HG02885 (cell line): ENCODE results near the gene DNAJC3.
"Not testable (repeated sequence)": the region's sequence is repeated elsewhere in the genome, so short reads cannot be mapped to it uniquely, and the experiment has no call there.

Experiments
- ATAC-seq: cut with Tn5 transposase; IDR thresholded peaks from one replicate; pipeline ENCODE4 v1.9.1; 2021; ENCODE audit warnings: mild to moderate bottlenecking; ENCODE audit not compliant: unreplicated experiment, poor library complexity

Gene DNAJC3

GRCh38 chr13:95762626-95763025 lies 85.7 kb downstream of the DNAJC3 start:
- not testable (repeated sequence) for ATAC-seq

- no peak for ATAC-seq
These were observed 86.7 kb downstream of the DNAJC3 start for GRCh38 chr13:95763601-95764000.

GRCh38 chr13:95771905-95772304 lies 95.0 kb downstream of the DNAJC3 start:
- ATAC-seq: no peak

GRCh38 chr13:95779522-95779921 lies 102.6 kb downstream of the DNAJC3 start:
- no peak for ATAC-seq

- no peak for ATAC-seq
These were observed 104.1 kb downstream of the DNAJC3 start for GRCh38 chr13:95781016-95781415.

GRCh38 chr13:95781940-95782339 lies 105.0 kb downstream of the DNAJC3 start:
- not testable (repeated sequence) for ATAC-seq

GRCh38 chr13:95783747-95784146 lies 106.8 kb downstream of the DNAJC3 start:
- ATAC-seq: no peak

- ATAC-seq: no peak
These were observed 107.4 kb downstream of the DNAJC3 start for GRCh38 chr13:95784161-95784899.

GRCh38 chr13:95784900-95785290 lies 108.0 kb downstream of the DNAJC3 start:
- no peak for ATAC-seq

GRCh38 chr13:95787356-95788099 lies 110.6 kb downstream of the DNAJC3 start:
- no peak for ATAC-seq

GRCh38 chr13:95788100-95788463 lies 111.1 kb downstream of the DNAJC3 start:
- ATAC-seq: no peak

GRCh38 chr13:95789315-95789714 lies 112.4 kb downstream of the DNAJC3 start:
- not testable (repeated sequence) for ATAC-seq

GRCh38 chr13:95791084-95791722 lies 114.3 kb downstream of the DNAJC3 start:
- ATAC-seq: no peak

GRCh38 chr13:95793018-95793555 lies 116.1 kb downstream of the DNAJC3 start:
- ATAC-seq: no peak

- ATAC-seq: no peak
These were observed 116.8 kb downstream of the DNAJC3 start for GRCh38 chr13:95793781-95794180.

GRCh38 chr13:95797016-95797415 lies 120.1 kb downstream of the DNAJC3 start:
- no peak for ATAC-seq

- no peak for ATAC-seq
These were observed 123.5 kb downstream of the DNAJC3 start for GRCh38 chr13:95800436-95800835.

- no peak for ATAC-seq
These were observed 124.9 kb downstream of the DNAJC3 start for GRCh38 chr13:95801825-95802224.

- ATAC-seq: no peak
These were observed 129.0 kb downstream of the DNAJC3 start for GRCh38 chr13:95805921-95806320.

GRCh38 chr13:95809429-95809828 lies 132.5 kb downstream of the DNAJC3 start:
- ATAC-seq: no peak

GRCh38 chr13:95813139-95813538 lies 136.2 kb downstream of the DNAJC3 start:
- ATAC-seq: no peak
